ENCODE results near the gene MTMR12. TPM values are rescaled to one million over a fixed set of nuclear protein-coding genes. Genes with fewer than 3 reads are reported as not detected.

Gene MTMR12
- total and polyA plus RNA-seq, 10 of the 15 experiments (the other 5 are each of a cell fraction or from before 2014, with no cell fraction given): 5.0 to 22.9 (median 16.3) TPM

DNA sequence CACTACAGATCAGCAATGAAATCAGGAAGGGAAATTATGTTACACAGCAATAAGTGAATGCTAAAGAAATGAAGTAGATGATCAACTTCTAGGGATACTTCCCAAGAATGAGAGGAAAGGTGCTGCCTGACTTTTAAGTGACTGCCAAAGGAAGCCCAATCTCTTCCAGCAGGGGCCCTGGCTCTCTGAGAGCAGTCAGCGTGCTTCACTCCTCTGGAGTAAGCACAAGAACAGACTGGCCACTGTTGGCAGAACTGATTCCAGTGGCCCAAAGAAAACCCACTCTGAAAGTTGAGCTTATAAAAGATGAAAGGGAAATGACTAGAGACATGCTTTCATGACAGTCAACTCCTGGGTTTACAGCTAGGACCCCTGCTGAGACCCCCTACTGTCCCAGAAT, 41.8 kb downstream of the MTMR12 start:
- ChIA-PET SMC1A (ENCODE audit: uncharacterized antibody, unreplicated experiment) (interaction anchor here (0.6 to 0.7 kb wide), 3 partner anchors 14 to 439 kb away, joined by 3 read pairs; no protein-coding TSS in a partner anchor), POLR2A (no interaction called here), RAD21 (ENCODE audit: unreplicated experiment) (interaction anchor here (1.2 kb wide), 1 partner anchor 59 kb away, joined by 3 read pairs; no protein-coding TSS in a partner anchor), CTCF (interaction anchor here (0.6 kb wide), 1 partner anchor 28 kb away, joined by 3 read pairs; no protein-coding TSS in a partner anchor)
- Histone ChIP-seq H3K4me2 (ENCODE audit: control insufficient read depth, insufficient read depth) (no peak overlapping the region), H3K4me1 (ENCODE audit: control insufficient read depth, insufficient read depth, low read length) (peaks cover under 1% of the 10 kb centered on the region; the same call in 1 of the 2 replicates), H3K4me3 (no peak overlapping the region), H3K9ac (ENCODE audit: control insufficient read depth, insufficient read depth, low read length) (no peak overlapping the region), H3K9me3 (replicated peaks; ENCODE audit: control insufficient read depth, insufficient read depth, low read length) (no peaks in the 10 kb centered on the region), H4K20me1 (ENCODE audit: control insufficient read depth, insufficient read depth) (no peaks in the 10 kb centered on the region), H3K27me3 (replicated peaks in 1 of 2; ENCODE audit: control insufficient read depth in 2 of 2, insufficient read depth in 2 of 2, low read length in 1 of 2) (no peaks in the 10 kb centered on the region), H3K36me3 (ENCODE audit: control insufficient read depth in 2 of 2, insufficient read depth in 2 of 2, low read length in 1 of 2) (peaks cover 8 to 21% of the 10 kb centered on the region in 2 experiments), H2AFZ (ENCODE audit: control insufficient read depth, low read depth, low read length) (no peak overlapping the region), H3K79me2 (ENCODE audit: control insufficient read depth, insufficient read depth, low read length) (no peaks in the 10 kb centered on the region), H3K27ac (ENCODE audit: control insufficient read depth, insufficient read depth) (no peak overlapping the region)
- no TSS peak for BruUV-seq (replicated peaks)
- in situ Hi-C loops (cut with MboI) (no loop called here), intact Hi-C loops (cut with micrococcal nuclease; ENCODE audit: unreplicated experiment) (no loop called here)
- 100% methylated on average over 1 of the region's 1 CpG for WGBS (ENCODE audit: insufficient coverage, insufficient replicate concordance, low lambda C conversion rate, missing lambda C conversion rate)
- no peak for FAIRE-seq
- no peak for ATAC-seq
- no peak for DNase-seq (ENCODE audit: low read depth, low spot score)
- TF ChIP-seq HDAC2 (IDR thresholded peaks at IDR 0.05) (no peak), ZNF207 (IDR thresholded peaks at IDR 0.05; ENCODE audit: borderline replicate concordance) (no peak), GABPA (IDR thresholded peaks at IDR 0.05; ENCODE audit: low read depth) (no peak), FOXM1 (IDR thresholded peaks at IDR 0.05; ENCODE audit: low read depth, low read length) (no peak), PAX5 (IDR thresholded peaks at IDR 0.05; ENCODE audit: borderline replicate concordance, low read depth, low read length) (no peak), TARDBP (IDR thresholded peaks at IDR 0.05; ENCODE audit: borderline replicate concordance) (no peak), SIX5 (IDR thresholded peaks at IDR 0.05; ENCODE audit: low read depth, low read length, severe bottlenecking) (no peak), SREBF2 (IDR thresholded peaks at IDR 0.05; ENCODE audit: low read length) (no peak), MTA2 (IDR thresholded peaks at IDR 0.05; ENCODE audit: low read depth) (no peak), FOS (IDR thresholded peaks at IDR 0.05; ENCODE audit: borderline replicate concordance, extremely low read depth, insufficient read length) (no peak), NBN (IDR thresholded peaks at IDR 0.05) (no peak), ZSCAN29 (IDR thresholded peaks at IDR 0.05) (no peak), RUNX3 (IDR thresholded peaks at IDR 0.05; ENCODE audit: low read length) (no peak), CREM (IDR thresholded peaks at IDR 0.05; ENCODE audit: low read depth) (no peak)
- TF ChIP-seq, protein P1, sequence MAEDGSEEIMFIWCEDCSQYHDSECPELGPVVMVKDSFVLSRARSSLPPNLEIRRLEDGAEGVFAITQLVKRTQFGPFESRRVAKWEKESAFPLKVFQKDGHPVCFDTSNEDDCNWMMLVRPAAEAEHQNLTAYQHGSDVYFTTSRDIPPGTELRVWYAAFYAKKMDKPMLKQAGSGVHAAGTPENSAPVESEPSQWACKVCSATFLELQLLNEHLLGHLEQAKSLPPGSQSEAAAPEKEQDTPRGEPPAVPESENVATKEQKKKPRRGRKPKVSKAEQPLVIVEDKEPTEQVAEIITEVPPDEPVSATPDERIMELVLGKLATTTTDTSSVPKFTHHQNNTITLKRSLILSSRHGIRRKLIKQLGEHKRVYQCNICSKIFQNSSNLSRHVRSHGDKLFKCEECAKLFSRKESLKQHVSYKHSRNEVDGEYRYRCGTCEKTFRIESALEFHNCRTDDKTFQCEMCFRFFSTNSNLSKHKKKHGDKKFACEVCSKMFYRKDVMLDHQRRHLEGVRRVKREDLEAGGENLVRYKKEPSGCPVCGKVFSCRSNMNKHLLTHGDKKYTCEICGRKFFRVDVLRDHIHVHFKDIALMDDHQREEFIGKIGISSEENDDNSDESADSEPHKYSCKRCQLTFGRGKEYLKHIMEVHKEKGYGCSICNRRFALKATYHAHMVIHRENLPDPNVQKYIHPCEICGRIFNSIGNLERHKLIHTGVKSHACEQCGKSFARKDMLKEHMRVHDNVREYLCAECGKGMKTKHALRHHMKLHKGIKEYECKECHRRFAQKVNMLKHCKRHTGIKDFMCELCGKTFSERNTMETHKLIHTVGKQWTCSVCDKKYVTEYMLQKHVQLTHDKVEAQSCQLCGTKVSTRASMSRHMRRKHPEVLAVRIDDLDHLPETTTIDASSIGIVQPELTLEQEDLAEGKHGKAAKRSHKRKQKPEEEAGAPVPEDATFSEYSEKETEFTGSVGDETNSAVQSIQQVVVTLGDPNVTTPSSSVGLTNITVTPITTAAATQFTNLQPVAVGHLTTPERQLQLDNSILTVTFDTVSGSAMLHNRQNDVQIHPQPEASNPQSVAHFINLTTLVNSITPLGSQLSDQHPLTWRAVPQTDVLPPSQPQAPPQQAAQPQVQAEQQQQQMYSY (CRISPR knock-in tag; IDR thresholded peaks at IDR 0.05): no peak
- TF ChIP-seq, protein P2, sequence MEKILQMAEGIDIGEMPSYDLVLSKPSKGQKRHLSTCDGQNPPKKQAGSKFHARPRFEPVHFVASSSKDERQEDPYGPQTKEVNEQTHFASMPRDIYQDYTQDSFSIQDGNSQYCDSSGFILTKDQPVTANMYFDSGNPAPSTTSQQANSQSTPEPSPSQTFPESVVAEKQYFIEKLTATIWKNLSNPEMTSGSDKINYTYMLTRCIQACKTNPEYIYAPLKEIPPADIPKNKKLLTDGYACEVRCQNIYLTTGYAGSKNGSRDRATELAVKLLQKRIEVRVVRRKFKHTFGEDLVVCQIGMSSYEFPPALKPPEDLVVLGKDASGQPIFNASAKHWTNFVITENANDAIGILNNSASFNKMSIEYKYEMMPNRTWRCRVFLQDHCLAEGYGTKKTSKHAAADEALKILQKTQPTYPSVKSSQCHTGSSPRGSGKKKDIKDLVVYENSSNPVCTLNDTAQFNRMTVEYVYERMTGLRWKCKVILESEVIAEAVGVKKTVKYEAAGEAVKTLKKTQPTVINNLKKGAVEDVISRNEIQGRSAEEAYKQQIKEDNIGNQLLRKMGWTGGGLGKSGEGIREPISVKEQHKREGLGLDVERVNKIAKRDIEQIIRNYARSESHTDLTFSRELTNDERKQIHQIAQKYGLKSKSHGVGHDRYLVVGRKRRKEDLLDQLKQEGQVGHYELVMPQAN (conservative IDR thresholded peaks at IDR 0.05): no peak
- TF ChIP-seq, protein P3, sequence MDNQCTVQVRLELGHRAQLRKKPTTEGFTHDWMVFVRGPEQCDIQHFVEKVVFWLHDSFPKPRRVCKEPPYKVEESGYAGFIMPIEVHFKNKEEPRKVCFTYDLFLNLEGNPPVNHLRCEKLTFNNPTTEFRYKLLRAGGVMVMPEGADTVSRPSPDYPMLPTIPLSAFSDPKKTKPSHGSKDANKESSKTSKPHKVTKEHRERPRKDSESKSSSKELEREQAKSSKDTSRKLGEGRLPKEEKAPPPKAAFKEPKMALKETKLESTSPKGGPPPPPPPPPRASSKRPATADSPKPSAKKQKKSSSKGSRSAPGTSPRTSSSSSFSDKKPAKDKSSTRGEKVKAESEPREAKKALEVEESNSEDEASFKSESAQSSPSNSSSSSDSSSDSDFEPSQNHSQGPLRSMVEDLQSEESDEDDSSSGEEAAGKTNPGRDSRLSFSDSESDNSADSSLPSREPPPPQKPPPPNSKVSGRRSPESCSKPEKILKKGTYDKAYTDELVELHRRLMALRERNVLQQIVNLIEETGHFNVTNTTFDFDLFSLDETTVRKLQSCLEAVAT (IDR thresholded peaks at IDR 0.05): no peak
